Activated CD8-positive, alpha-beta memory T cell treated with anti-CD3 and anti-CD28 coated beads, Interleukin-2, amount 50 U/mL, for 1 hour (primary cell): ENCODE measurements around the gene PLXNB2.

Experiments
- DNase-seq: peaks from one replicate; pipeline ENCODE4 v3.0.0-alpha.2; 2020; ENCODE audit errors: extremely low read depth

The PLXNB2 gene

DNA sequence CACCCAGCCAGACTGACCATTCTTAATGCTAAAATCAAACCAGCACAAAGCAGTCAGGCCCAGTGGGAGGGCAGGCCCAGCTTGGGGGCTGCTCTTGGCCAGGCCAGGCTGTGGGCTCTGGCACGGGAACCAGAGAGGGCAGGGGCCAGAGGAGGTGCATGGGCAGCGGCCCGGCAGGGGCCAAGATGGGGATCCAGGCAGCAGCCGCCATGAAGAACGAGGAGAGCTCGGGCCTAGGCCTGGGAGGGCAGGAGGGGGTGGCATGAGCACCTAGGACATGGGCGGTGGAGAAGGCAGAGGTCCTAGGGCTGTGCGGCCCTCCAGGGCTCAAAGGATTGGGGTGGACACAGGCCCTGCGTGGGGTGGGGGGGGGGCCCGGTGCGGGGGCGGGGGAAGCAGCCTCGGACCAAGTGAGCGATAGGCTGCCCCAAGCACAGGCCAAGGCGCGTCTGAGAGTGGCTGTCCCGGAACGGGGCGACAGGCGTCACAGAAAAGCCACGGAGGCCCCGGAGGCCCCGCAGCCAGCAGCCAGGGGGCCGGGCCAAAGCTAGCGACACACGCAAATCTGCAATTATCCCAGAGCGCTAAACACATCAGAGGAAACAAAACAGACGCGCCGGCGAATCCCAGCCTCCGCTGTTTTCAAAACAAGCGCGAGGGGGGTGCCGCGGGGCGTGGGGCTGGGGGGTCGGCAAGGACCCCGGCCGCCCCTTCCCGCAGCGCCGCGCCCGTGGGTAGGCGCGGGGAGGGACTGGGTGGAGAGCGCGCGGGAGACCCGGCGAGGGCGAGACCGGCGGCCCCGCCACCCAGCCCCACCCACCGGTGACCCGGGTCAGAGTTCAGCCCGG is 8.3 kb downstream of the PLXNB2 start:
- no peak for DNase-seq

DNA sequence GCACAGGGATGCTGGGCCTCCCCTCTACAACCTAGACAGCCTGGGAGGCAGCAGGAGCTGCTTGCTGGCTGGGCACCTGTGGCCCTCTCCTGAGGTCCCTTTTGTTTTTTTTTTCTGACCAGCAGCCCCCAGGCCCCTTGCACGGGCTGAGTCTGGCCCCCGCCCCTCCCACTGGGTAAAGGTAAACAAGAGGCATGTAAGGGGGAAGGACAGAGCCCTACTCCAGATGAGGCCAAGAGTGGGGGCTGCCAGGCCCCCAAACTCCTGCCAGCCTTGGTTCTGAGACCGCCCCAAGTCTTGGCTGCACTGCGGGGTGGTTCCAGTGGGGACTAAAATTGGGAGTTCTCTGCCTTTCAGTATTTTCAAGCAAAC is 9.2 kb downstream of the PLXNB2 start:
- no peak for DNase-seq

DNA sequence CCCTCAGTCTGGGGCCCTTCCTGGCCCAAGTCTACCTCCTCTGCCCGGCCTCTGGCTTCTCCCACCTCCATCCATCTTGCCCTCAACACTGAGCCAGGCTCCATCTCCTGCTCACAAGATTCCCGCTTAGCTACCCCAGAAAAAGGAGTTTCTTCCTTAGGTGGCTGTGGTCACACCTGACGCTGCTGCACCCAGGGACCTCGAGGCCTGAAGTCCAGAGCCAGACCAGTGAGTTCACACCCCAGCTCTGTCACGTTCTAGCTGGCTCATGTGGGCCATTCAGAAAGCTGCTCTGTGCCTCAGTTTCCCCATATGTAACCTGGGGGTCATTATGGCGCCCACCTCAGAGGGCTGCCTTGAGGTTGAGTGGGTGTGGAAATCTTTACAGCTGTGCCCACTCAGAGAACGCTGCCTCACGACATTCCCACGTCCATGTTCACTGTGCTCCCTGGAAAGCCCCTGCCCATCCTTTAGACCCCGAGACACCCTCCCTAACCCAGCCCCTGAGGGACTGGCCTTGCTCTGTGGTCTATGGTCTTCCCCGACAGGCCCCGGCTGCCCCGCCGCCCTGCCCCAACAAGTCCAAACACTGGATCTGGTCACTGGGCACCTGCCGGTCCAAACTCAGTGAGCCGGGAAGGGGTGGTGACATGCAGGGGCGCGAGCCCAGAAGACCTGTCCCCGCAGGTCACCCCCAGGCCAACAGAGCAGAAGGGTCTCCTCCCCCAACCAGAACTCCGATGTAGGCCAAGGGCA is 9.8 kb downstream of the PLXNB2 start:
- no peak for DNase-seq

DNA sequence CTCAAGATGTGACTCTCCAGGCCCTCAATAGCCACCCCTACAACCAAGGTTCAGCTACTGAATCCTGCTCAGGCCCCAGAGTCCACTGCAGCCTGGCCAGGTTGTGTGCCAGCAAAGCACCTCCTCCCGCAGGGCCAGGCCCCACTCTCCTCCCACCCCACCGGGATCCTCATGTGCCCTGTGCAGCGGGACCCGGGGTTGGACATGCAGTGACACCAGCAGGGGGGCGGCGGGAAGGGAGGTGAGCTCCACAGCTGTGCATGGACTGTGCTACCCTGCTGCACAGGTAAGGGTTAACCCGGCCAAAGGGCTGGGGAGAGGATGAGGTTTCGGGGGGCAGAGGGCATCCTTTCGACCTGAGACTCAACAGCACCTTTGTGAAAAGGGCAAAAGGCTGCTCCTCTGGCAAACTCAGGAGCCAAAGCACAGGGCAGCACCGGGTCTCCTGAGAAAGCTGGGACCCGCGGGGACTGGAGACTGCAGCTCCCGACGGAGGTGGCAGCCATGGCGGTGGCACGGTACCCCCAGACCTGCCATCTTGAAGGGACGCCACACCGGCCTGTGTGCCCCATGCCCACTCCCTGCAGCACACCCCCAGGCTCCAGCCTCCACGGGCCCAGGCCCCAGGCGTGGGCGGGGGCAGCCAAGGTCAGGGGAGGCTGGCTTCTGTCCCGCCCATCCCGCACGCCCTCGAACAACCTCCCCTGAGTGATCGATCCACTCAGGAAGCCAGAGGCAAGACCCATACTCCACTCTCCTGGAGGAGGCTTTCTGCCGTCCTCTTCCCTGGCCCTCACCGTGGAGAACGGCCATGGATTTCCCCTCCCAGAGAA is 10.6 kb downstream of the PLXNB2 start:
- DNase-seq, result no peak

DNA sequence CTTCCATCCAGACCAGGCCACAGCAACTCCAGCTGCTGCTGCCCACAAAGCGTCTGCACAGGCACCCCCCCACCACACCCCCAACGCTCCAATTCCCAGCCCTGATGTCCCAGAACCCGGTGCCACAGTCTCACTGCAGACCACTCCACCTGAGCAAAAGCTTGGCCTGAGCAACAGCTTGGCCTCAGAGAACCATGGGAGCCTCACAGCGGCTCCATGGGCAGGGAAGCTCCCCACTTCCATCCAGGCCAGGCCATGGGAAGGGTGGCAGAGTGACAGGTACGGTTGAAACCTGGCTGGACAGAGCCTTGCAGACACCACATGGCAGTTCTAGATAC is 13.2 kb downstream of the PLXNB2 start:
- DNase-seq, result no peak

DNA sequence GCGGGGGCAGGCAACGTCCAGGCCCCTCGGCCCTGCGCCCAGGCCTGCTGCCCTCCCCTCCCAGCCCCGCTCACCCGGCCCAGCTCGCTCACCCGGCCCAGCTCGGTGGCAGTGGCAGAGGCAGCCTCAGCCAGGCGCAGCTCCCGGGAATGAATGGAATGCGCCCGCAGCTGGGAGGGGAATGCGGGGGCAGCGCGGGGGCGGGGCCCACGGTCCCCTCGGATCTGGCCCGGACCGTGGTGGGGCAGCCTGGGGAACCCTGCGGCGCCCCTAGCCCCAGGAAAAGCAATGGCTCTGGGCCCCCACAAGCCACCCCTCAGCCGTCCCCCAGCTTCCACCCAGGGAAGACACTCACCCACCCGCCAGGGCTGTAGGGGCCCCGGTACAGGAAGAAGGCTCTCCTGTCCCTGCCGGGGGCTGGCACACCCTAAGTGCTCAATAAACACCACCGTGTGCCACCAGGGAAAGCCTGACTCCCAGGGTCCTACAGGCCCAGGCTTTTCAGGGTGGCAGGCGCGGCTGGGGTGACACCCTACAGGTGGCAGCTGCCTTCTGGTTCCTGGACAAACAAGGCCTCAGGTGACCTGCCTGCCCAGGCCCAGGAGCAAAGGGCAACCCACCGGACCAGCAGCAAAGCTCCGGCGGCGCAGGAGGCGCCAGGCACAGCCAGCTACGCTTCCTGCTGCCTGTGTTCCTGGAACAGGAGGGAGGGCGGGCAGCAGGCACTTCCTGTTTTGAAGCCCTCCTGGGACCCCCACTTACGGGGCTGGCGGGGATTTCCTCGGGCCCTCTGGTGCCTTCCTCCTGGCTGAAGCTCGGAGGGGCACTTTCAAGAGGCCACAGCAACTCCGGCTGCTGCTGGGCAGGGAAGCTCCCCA is 13.8 kb downstream of the PLXNB2 start:
- no peak for DNase-seq

DNA sequence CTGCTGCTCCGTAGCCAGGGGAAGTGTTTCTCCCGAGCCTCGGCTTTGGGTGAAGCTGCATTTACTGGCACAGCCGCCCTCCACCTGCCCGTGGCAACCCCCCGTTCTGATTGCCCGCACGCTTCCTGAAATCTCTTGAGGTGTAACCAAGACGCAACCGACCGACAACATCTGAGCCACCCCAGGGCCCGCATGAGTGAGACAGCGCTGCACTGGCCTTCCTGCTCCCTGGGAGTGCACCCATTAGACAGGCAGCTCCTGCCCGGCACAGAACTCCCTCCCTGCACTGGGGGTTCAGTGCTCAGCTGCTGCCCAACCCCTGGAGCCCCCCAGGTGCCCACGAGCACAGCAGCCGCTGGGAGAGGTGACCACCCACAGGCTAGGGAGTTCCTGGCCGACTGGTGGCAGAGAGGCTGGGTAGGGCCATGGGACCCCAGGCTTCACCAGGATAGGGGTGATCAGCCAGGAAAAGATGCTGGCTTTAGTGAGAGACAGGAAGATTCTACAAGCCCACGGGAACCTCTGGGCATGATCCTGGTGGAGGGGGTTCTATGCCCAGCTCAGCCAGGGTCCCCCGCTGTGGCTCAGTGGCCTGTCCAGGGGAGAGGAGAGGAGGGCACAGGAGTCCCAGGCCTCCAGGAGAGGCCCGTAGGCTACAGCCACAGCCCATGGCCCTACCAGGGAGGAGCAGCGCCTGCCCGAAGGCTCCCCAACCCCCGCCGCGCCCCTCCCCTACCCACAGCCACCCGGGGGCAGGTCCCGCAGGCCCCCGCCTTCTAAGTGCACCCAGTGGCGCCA is 14.6 kb downstream of the PLXNB2 start:
- DNase-seq, result no peak

DNA sequence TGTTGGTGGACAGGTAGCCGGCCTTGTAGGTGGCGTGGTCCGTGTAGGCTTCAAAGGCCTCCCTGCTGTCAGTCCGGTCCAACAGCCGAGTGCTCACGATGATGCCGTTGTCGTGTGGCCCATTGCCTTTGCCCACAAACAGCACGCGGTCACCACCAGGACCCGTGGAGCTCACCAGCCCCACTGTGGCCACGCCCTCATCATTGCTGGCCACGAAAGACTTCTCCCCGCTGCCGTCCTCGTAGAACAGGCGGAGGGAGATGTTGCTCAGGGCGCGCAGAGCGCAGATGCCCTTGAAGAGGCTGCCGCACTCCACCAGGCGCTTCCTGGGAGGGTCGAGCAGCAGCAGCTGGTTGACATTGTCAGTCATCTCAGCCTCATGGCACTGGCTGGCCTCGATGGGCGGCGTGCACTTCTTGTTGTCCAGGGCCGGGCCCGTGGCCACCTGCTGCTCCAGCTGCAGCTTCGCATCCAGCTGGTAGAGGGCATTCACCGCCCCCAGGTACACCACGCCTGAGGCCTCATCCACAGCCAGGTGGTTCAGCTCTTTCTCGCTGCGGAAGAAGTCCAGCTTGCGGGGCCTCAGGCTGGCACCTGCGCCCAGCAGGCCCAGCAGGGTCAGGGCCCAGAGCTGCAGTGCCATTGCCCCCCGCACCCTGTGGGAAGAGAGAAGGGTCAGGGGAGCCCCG is 17.4 kb downstream of the PLXNB2 start:
- no peak for DNase-seq

DNA sequence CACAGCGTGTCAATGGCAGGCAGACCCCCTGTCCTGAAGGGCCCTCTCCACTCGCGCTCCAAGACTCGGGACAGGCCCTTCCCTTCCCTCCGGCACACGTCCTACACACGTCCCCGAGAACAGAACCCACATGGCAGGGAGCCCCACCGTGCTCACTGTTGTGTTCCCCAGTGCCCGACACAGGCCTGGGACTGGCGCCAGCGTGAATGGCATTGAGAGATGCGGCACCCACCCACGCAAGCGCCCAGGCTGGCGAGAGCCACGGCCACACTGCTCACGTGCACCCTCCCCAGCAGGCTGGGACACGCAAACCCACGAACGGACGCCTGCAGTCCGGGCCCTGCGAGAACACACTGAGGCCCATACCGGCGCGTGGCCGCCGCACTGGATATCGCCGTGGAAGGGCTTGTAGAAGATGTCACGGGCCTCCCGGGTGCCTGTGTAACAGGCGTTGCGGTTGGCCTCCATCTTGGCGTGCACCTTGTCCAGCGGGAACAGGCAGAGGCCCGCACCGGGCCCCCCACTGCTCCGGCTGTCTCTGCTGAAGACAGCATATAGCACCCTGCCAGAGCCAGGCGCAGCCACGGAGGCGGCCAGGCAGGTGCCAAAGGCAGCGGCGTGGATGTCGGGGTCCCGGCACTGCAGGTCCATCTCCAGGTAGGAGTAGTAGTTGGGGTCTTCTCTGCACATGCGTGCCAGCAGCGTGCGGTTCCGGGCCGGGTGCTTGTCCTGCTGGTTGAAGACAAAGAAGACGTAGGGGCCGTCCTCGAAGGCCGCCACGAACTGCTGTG is 18.1 kb downstream of the PLXNB2 start:
- no peak for DNase-seq

DNA sequence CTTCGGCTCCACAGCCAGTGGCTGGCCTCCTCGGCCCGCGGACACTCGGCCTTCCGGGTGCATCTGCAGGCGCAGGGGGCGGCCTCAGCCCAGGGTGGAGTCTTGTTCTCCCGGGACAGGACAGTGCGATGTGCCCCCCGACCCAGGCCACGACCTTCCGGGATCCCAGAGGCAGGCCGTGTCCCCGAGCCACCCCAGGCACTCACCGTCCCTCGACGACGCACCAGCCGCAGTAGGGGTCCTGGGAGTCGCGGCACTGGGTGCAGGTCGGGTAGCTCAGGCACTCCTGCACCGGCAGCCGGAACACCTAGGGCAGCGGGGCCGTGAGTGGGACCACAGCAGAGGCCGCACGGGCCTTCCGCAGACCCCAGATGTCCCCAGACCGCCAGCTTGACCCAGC is 19.7 kb downstream of the PLXNB2 start:
- DNase-seq, result no peak

DNA sequence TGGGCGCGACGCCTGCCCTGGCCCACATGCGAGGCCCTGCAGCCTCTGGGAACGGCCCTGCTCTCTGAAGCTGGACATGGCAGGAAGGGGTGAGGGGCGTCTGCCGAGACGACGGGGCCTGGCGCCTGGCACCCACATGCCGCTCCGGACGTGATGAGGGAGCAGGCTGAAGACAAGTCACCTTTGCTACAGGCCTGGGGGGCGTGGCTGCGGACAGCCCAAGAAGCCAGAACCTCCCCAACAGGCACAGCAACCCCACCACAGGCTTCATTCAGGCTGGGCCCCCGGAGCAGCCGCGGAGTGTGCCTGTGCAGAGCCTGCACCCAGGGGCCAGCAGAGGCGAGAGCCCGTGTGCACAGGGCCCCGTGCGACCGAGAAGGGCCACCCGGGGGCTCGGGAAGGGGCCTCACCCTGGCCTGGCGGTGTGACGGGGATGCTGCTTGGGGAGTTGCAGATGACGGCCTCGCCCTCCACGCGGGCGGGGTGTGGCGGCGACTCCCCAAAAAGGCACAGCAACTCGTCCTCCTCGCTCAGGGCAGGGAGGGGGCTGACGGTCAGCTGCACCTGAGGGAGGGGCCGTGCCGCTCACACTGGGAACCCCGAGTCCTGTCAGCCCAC is 20.6 kb downstream of the PLXNB2 start:
- DNase-seq, result no peak

DNA sequence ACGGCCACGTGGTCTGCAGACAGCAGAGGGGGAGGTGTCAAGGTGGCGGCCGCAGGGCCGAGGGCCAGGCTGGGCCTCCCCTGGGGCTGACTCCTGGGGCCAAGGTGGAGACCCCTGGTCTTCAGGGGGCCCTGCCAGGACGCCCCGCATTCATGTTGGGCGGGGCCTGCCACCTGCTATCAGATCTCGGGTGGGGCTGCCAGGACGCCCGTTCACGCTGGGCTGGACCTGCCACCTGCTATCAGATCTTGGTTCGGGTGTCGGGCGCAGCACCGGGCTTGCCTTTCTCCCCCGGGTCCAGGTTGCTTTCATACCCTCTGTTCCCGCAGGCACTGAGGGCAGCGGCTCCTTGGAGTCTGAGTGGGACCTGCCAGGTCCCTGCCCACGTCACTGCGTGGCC is 21.2 kb downstream of the PLXNB2 start:
- no peak for DNase-seq

DNA sequence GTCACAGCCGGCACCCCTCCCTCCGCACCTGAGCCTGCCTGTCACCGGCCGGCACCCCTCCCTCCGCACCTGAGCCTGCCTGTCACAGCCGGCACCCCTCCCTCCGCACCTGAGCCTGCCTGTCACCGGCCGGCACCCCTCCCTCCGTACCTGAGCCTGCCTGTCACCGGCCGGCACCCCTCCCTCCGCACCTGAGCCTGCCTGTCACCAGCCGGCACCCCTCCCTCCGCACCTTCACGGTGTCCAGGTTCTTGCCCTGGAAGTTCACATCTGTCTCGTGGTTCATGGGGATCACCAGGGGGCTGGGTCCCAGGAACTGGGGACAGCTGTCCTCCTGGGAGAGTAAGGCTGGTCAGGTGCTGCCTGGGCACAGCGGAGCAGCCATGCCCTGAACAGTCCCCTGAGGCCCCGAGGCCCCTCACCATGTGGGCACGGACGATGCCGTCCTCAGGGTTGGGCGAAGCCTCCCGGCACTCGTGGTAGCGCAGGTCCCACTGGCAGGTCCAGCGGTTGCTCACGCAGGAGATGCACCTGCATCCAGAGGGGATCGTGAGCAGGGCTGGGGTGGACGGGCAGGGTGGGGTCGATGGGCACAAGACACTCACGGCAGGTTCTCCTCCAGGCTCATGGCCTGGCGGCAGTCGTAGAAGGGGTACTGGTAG is 21.7 kb downstream of the PLXNB2 start:
- DNase-seq, result no peak

DNA sequence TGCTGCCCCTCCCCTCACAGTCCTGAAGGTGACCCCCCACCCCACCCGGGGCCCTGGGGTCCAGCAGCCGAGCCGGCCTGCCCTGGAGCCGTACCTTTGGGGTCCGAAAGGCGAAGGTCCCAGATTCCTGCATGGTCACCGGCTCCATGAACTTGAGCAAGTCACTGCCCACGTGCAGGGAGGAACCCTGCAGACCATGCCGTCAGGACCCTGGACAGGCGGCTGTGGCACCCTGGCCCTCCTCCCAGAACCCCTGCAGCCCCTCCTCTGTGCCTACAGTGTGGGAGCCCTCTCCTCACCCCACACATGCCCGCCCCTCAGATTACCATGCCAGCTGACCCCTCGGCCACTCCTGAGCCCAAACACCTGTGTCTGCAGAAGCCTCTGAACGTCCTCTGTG is 23.0 kb downstream of the PLXNB2 start:
- DNase-seq, result no peak

DNA sequence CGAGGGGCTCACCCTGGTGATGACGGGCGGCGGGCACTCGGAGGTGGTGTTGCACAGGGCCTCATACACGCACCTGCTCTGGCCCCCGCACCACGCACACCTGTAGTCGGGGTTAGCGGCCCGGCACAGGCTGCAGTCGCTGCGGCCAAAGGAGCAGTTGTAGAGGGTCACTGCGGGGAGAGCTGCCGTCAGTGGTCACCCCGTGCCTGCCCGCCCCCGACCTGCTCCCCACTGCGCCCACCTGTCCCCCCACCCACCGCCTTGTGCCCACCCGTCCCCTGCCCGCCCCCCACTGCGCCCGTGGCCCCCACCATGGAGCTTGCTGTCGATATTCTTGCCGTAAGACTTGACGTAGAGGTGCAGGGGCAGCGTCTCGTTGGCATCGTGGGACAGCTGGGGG is 23.6 kb downstream of the PLXNB2 start:
- DNase-seq, result no peak

DNA sequence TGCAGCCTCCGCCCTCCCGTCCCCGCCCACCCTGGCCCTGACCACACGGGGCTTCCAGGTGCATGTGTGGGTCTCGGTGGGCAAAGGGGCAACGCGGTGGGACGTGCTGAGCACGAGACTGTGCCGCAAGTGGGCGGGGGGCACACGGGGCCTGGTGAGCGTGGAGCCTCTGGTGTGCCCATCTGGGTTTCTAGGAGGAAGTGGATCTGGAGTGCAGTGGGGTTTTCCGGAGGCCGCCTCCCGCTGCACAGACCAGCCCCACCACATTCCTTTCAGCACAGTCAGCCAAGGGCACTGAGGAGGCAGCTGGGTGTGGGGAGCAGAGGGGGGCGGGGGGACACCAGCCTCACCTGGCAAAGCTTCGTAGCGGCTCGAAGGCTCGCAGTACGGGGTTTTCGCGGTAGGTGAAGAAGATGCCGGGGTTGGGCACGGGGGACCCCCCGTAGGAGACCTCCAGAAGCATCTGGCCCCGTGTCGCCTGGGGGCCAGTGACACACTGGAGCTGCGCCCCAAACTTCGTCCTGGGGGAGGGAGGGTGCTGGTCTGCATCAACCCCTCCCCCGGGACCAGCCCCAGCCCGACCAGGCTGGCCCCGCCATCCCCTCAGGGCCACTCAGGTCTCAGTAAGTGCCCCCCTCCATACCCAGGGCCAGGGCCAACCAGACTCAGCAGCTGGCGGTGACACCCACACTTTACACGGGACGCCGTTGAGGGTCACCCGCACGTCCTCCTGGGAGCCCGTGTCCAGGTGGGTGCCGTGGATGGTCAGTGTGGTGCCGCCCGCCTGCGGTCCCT is 24.9 kb downstream of the PLXNB2 start:
- no peak for DNase-seq

DNA sequence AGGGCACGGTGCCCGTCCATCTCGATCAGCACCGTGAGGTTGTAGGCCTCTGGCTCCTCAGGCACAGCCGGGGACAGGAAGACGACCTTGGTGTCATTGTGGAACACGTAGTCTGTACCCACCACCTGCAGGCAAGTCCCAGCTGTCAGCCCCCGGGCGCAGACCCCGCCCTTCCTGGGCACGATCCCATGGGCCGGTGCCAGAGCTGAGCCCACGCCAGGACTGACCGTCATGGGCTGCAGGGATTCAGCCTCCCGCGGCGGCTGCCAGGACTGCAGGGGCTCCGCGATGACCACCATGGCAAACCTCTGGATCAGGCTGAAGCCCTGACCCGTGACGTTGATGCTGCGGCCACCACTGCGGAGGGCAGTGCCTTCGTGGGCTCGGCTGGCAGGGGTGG is 25.5 kb downstream of the PLXNB2 start:
- DNase-seq, result no peak

DNA sequence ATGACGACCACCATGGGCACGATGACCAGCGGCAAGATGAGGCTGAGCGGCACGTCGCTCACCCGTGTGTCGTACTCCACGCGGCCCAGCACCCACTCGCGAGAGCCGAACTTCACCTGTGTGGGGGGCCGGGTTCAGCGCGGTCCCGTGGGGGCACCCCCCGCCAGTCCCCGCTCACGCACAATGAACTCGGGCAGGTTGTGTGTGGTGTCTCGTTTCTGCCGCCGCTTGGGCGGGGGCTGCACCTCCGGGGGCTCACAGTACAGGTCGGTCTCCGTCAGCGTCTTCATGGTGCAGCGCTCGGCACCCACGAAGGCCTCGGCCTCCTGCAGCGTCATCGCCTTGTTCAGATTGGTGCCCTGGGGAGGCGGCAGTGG is 26.1 kb downstream of the PLXNB2 start:
- DNase-seq, result no peak
